ENCODE results near the gene HSD11B2. TPM values are rescaled to one million over a fixed set of nuclear protein-coding genes. Genes with fewer than 3 reads are reported as not detected.
A peak's percentile ranks its signal among the peaks of the same experiment; 100 is the strongest.

HSD11B2 gene
- total and polyA plus RNA-seq, 2 donors, result 1.9 to 6.9 TPM

GRCh38 chr16:67399749-67400704 is 30.9 kb upstream of the HSD11B2 start:
- no peak overlapping the region for H3K4me3 ChIP-seq (ENCODE audit: low read depth, low read length)
- no peak overlapping the region for H3K27ac ChIP-seq (ENCODE audit: low read depth)
- DNase-seq (ENCODE audit: extremely low spot score), result no peak
- H3K36me3 ChIP-seq (ENCODE audit: insufficient read depth), result no peaks in the 10 kb centered on the region
- 72% methylated on average over 19 of the region's 19 CpGs for WGBS
- H3K4me1 ChIP-seq (ENCODE audit: insufficient read depth), result no peaks in the 10 kb centered on the region

DNA sequence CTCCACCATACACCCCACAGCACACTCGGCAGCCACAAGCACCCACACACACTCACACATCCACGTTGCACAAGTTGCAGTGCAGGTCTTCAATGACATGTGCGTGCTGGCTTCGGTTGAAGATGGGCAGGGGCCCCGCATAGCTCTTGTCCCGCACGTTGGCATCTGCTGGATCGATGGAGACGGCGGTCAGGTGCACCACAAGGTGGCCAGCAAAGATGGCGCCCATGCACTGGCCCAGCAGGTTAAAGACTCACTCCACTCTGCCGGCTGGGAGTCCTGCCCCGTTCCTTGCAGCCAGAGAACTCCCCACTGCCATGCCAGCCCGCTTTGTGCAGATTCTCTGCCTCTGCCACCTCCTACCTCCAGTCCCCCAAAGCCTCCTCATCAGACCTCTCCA is 30.0 kb upstream of the HSD11B2 start:
- Histone ChIP-seq H3K4me3 (ENCODE audit: low read depth, low read length) (no peak overlapping the region), H3K4me1 (ENCODE audit: insufficient read depth) (no peaks in the 10 kb centered on the region), H3K27ac (ENCODE audit: low read depth) (no peak overlapping the region), H3K36me3 (ENCODE audit: insufficient read depth) (no peaks in the 10 kb centered on the region)
- DNase-seq (ENCODE audit: extremely low spot score), result no peak
- 95% methylated on average over 14 of the region's 14 CpGs for WGBS

DNA sequence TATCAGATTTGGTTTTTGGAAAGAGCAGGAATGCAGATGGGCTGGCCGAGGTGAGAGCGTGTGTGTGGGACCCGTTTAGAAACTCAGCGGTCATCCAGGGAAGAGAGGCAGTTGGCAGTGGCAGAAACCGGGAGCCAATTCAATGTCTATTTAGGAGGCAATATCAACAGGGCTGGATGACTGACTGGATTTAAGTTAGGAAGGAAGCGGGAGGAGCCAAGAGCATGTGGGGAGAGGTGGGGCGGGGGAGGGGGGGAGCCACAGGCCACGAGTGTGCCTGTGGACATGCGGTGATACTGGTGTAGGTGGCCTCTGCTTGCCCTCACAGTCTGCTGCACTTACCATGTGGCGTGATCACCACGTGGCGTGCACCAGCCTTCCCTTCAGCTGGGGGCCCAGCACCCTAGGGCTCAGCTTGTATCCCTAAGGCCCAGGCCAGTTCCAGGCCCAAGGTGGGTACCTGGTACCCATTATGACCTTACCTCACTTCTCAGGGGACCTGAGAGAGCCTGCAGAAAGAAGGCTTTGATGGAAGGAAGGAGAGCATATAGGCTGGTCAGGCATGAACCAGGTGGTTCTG is 26.9 kb upstream of the HSD11B2 start:
- Histone ChIP-seq H3K36me3 (ENCODE audit: insufficient read depth) (no peaks in the 10 kb centered on the region), H3K4me3 (ENCODE audit: low read depth, low read length) (no peak overlapping the region), H3K27ac (ENCODE audit: low read depth) (peak overlapping the region; percentile 69), H3K4me1 (ENCODE audit: insufficient read depth) (no peaks in the 10 kb centered on the region)
- 82% methylated on average over 12 of the region's 12 CpGs for WGBS
- DNase-seq (ENCODE audit: extremely low spot score), result no peak

GRCh38 chr16:67404740-67405226 is 26.1 kb upstream of the HSD11B2 start:
- DNase-seq (ENCODE audit: extremely low spot score), result peak; percentile 79
- H3K4me1 ChIP-seq (ENCODE audit: insufficient read depth), result no peaks in the 10 kb centered on the region
- no peaks in the 10 kb centered on the region for H3K36me3 ChIP-seq (ENCODE audit: insufficient read depth)
- no peak overlapping the region for H3K4me3 ChIP-seq (ENCODE audit: low read depth, low read length)
- peak overlapping the region; percentile 13 for H3K27ac ChIP-seq (ENCODE audit: low read depth)
- WGBS, result 86% methylated on average over 5 of the region's 5 CpGs

DNA sequence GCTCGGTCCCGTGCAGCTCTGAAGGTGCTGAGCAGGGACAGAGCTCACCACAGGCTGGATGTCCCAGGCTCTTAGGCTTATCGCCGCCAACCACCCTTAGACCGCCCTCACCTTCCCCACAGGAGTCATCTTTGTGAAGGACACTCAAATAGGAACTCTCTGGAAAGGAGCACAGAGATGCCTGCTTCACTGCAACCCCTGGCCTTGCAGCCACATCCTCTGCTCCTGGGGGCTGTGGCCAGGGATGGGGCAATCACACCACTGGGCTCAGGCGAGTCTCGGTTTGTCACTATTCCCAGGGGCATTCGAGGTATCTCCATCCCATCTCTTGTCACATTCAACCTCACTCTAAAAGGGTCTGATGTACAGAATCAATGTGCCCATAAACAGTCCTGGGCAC is 25.6 kb upstream of the HSD11B2 start:
- Histone ChIP-seq H3K4me1 (ENCODE audit: insufficient read depth) (no peaks in the 10 kb centered on the region), H3K36me3 (ENCODE audit: insufficient read depth) (no peaks in the 10 kb centered on the region), H3K27ac (ENCODE audit: low read depth) (peak overlapping the region; percentile 13), H3K4me3 (ENCODE audit: low read depth, low read length) (no peak overlapping the region)
- WGBS, result 91% methylated on average over 8 of the region's 8 CpGs
- DNase-seq (ENCODE audit: extremely low spot score), result no peak

DNA sequence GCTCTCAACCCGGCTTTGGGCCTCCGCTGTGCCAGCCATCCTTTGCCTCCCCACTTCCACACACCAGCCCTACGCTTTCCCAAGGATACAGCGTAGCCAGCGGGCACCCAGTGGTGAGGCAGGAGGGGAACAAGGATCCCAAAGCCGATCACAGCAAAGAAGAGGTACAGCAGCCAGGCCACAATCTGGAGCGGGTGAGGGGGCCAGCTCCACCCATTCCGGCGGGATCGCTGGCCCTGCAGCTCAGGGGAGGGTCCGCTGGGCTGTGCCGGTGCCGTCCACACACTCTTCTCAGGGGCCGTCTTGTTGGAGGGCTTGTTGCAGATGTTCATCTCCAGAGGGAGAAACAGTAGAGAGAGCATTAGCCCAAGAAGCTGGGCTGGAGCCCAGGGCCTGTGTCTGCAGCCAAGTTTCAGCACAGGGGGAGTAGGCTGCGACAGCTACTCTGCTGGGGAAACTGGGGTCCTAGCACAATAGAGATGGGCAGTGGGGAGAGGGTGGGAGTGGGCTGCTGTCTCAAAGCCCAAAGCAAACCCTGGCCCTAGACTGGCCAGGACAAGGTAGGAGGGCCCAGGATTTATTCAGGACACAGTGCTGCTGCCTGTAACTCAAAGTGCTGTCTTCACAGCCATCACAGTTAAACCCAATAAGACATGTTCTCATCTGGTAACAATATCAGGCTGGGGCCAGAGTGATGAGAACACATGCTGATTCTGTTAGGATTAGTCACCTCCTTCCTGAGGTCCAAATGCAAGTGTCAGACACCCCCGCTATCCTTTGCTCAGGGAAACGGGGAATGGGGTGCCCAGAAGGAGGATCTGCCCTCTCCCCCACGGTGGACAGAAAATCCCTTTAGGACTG is 24.6 kb upstream of the HSD11B2 start:
- DNase-seq (ENCODE audit: extremely low spot score), result no peak
- Histone ChIP-seq H3K27ac (ENCODE audit: low read depth) (no peak overlapping the region), H3K4me1 (ENCODE audit: insufficient read depth) (no peaks in the 10 kb centered on the region), H3K36me3 (ENCODE audit: insufficient read depth) (no peaks in the 10 kb centered on the region), H3K4me3 (ENCODE audit: low read depth, low read length) (no peak overlapping the region)
- WGBS, result 59% methylated on average over 18 of the region's 18 CpGs

GRCh38 chr16:67407176-67407787 is 23.6 kb upstream of the HSD11B2 start:
- no peak for DNase-seq (ENCODE audit: extremely low spot score)
- no peak overlapping the region for H3K27ac ChIP-seq (ENCODE audit: low read depth)
- H3K4me3 ChIP-seq (ENCODE audit: low read depth, low read length), result no peak overlapping the region
- H3K36me3 ChIP-seq (ENCODE audit: insufficient read depth), result no peaks in the 10 kb centered on the region
- 90% methylated on average over 7 of the region's 7 CpGs for WGBS
- no peaks in the 10 kb centered on the region for H3K4me1 ChIP-seq (ENCODE audit: insufficient read depth)

- Histone ChIP-seq H3K4me3 (ENCODE audit: low read depth, low read length) (no peak overlapping the region), H3K27ac (ENCODE audit: low read depth) (no peak overlapping the region), H3K4me1 (ENCODE audit: insufficient read depth) (no peaks in the 10 kb centered on the region), H3K36me3 (ENCODE audit: insufficient read depth) (no peaks in the 10 kb centered on the region)
- WGBS, result 83% methylated on average over 6 of the region's 6 CpGs
- no peak for DNase-seq (ENCODE audit: extremely low spot score)
These were observed 23.0 kb upstream of the HSD11B2 start for GRCh38 chr16:67407788-67408452.

GRCh38 chr16:67409631-67410030 is 21.3 kb upstream of the HSD11B2 start:
- DNase-seq (ENCODE audit: extremely low spot score), result no peak
- 92% methylated on average over 9 of the region's 9 CpGs for WGBS
- Histone ChIP-seq H3K36me3 (ENCODE audit: insufficient read depth) (no peaks in the 10 kb centered on the region), H3K27ac (ENCODE audit: low read depth) (no peak overlapping the region), H3K4me3 (ENCODE audit: low read depth, low read length) (no peak overlapping the region), H3K4me1 (ENCODE audit: insufficient read depth) (no peaks in the 10 kb centered on the region)

DNA sequence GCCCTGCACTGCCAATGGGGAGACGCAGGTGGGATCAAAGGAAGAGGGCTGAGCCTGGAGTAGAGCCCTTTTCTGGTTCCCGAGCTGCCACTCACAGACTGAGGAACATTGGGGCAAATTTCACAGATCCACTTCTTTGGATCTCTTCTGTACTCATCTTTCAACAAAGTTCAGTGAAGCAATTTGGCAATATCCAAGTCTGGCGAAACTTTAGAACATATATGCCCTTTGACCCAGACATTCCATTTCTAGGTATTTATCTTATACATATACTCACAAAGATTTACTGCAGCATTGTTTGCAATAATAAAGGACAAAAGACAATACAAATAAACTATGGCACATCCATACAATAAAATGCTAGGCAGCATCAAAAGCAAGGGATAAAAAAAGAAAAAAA is 19.6 kb upstream of the HSD11B2 start:
- no peak for DNase-seq (ENCODE audit: extremely low spot score)
- 92% methylated on average over 3 of the region's 3 CpGs for WGBS

GRCh38 chr16:67412294-67412693 is 18.6 kb upstream of the HSD11B2 start:
- Histone ChIP-seq H3K4me1 (ENCODE audit: insufficient read depth) (no peaks in the 10 kb centered on the region), H3K27ac (ENCODE audit: low read depth) (no peak overlapping the region), H3K36me3 (ENCODE audit: insufficient read depth) (no peaks in the 10 kb centered on the region), H3K4me3 (ENCODE audit: low read depth, low read length) (no peak overlapping the region)
- no peak for DNase-seq (ENCODE audit: extremely low spot score)
- 55% methylated on average over 2 of the region's 2 CpGs for WGBS

More for the DNA sequence above, 19.6 kb upstream of the HSD11B2 start:
- Histone ChIP-seq H3K36me3 (ENCODE audit: insufficient read depth) (no peaks in the 10 kb centered on the region), H3K4me1 (ENCODE audit: insufficient read depth) (no peaks in the 10 kb centered on the region), H3K4me3 (ENCODE audit: low read depth, low read length) (no peak overlapping the region), H3K27ac (ENCODE audit: low read depth) (no peak overlapping the region)

GRCh38 chr16:67413978-67414911 is 16.7 kb upstream of the HSD11B2 start:
- no peak overlapping the region for H3K27ac ChIP-seq (ENCODE audit: low read depth)
- no peak for DNase-seq (ENCODE audit: extremely low spot score)

More at GRCh38 chr16:67413978-67414911, 16.7 kb upstream of the HSD11B2 start:
- Histone ChIP-seq H3K36me3 (ENCODE audit: insufficient read depth) (no peaks in the 10 kb centered on the region), H3K4me1 (ENCODE audit: insufficient read depth) (no peaks in the 10 kb centered on the region), H3K4me3 (ENCODE audit: low read depth, low read length) (no peak overlapping the region)
- WGBS, result 59% methylated on average over 6 of the region's 6 CpGs

Data from urinary bladder (tissue), 4 donors.